NCI-H2081 (cell line): ENCODE results near the gene TBX15.
"Not testable (repeated sequence)": the region's sequence is repeated elsewhere in the genome, so short reads cannot be mapped to it uniquely, and the experiment has no call there.

Experiments used
- DNase-seq, 2 experiments: peaks; one replicate each; lab custom pipeline; 2025; lab: John Stamatoyannopoulos, UW

The TBX15 gene

GRCh38 chr1:118958937-118959631 is 29.1 kb downstream of the TBX15 start:
- no peak for DNase-seq

- DNase-seq, result no peak
Observed at GRCh38 chr1:118958140-118958539, 30.0 kb downstream of the TBX15 start.

- DNase-seq, result not testable (repeated sequence)
Observed at GRCh38 chr1:118957579-118957978, 30.6 kb downstream of the TBX15 start.

GRCh38 chr1:118954301-118954905 is 33.7 kb downstream of the TBX15 start:
- DNase-seq, result no peak

GRCh38 chr1:118951270-118951936 is 36.7 kb downstream of the TBX15 start:
- no peak for DNase-seq

- no peak for DNase-seq
Observed at GRCh38 chr1:118949315-118949714, 38.8 kb downstream of the TBX15 start.

GRCh38 chr1:118948846-118949245 is 39.3 kb downstream of the TBX15 start:
- no peak for DNase-seq

- DNase-seq, result no peak
Observed at GRCh38 chr1:118948351-118948750, 39.8 kb downstream of the TBX15 start.

- no peak for DNase-seq
Observed at GRCh38 chr1:118947790-118948189, 40.4 kb downstream of the TBX15 start.

GRCh38 chr1:118947003-118947765 is 41.0 kb downstream of the TBX15 start:
- no peak for DNase-seq

- no peak for DNase-seq
Observed at GRCh38 chr1:118945489-118945888, 42.7 kb downstream of the TBX15 start.

GRCh38 chr1:118944546-118944945 is 43.6 kb downstream of the TBX15 start:
- no peak for DNase-seq

- DNase-seq, result no peak
Observed at GRCh38 chr1:118944133-118944532, 44.0 kb downstream of the TBX15 start.

- DNase-seq, result no peak
Observed at GRCh38 chr1:118940957-118941356, 47.2 kb downstream of the TBX15 start.

GRCh38 chr1:118937413-118938072 is 50.6 kb downstream of the TBX15 start:
- DNase-seq, result no peak

GRCh38 chr1:118934706-118935105 is 53.4 kb downstream of the TBX15 start:
- no peak for DNase-seq

- no peak for DNase-seq
Observed at GRCh38 chr1:118933051-118933781, 54.9 kb downstream of the TBX15 start.

- no peak for DNase-seq
Observed at GRCh38 chr1:118931876-118932275, 56.3 kb downstream of the TBX15 start.

- DNase-seq, result no peak
Observed at GRCh38 chr1:118928739-118929554, 59.2 kb downstream of the TBX15 start.

- DNase-seq, result no peak
Observed at GRCh38 chr1:118927427-118928187, 60.5 kb downstream of the TBX15 start.
